GM21381 (cell line): Measurements from ENCODE around the gene SGIP1.

Source experiments
- ATAC-seq: cut with Tn5 transposase; IDR thresholded peaks from one replicate; pipeline ENCODE4 v1.9.1; 2021; ENCODE audit warnings: mild to moderate bottlenecking, moderate library complexity; ENCODE audit not compliant: unreplicated experiment

Gene SGIP1

DNA sequence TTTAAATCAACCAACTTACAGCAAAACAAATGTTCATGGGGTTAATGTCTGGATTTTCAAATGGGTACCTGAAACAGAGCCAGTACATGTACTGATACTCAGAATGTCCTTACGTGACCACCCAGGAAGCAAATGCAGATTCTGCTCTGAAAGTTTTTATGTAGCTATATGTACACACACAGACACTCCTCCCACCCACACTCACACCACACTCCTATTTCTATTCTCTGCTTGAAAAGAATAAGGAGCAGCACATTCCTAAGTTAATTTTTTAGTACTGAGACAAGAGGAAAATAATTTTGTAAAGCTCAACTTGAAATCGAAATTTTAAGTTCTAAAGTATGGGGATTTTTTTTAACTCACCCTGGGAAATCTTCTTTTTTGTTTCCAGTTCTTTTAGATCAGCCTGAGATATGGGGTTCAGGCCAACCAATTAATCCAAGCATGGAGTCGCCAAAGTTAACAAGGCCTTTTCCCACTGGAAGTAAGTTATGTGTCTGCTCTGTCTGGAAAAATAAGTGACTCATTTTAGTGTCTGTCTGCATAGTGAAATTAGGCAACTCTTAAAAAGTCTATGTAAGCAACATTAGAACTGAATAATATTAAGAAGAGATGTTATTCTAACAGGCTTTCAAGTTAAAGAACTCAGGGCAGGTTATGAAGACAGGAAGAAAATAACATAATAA, 142.8 kb downstream of the SGIP1 start:
- ATAC-seq: no peak

- no peak for ATAC-seq
Observed at GRCh38 chr1:66678146-66678545, 144.2 kb downstream of the SGIP1 start.

- ATAC-seq: no peak
Observed at GRCh38 chr1:66679140-66679539, 145.2 kb downstream of the SGIP1 start.

- ATAC-seq: no peak
Observed at GRCh38 chr1:66681686-66682085, 147.7 kb downstream of the SGIP1 start.

DNA sequence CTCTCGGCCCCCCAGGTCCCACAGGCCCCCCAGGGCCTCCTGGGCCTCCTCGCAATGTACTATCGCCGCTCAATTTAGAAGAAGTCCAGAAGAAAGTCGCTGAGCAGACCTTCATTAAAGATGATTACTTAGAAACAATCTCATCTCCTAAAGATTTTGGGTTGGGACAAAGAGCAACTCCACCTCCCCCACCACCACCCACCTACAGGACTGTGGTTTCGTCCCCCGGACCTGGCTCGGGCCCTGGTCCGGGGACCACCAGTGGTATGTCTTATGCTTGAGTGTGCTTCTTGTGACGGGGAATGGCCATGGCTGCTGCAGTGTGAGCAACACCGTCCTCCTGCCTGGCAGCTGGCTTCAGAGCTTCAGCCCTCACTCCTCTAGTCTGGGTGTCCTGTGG, 148.2 kb downstream of the SGIP1 start:
- no peak for ATAC-seq

- no peak for ATAC-seq
Observed at GRCh38 chr1:66684353-66684752, 150.4 kb downstream of the SGIP1 start.

- ATAC-seq: no peak
Observed at GRCh38 chr1:66685265-66685664, 151.3 kb downstream of the SGIP1 start.

GRCh38 chr1:66685670-66686069, 151.7 kb downstream of the SGIP1 start:
- no peak for ATAC-seq

DNA sequence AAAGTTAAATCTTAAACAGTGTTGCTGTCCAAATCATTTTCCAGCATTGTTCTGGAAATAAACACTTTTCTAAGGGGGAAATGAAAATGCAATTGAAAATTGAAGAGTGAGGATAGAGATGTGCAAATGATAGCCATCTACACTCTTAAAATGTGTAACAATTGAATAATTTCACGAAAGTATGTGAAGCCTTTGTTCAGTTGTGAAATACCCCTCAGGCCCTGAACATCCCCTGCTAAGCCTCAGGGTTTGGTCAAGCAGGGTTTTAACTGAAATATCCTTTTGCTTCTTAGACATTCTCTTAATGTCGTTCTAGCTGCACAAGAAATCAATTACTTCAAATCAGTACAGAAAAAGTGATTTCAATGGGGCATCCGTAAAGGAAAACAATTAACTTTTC, 152.5 kb downstream of the SGIP1 start:
- ATAC-seq: no peak

- ATAC-seq: no peak
Observed at GRCh38 chr1:66687358-66687757, 153.4 kb downstream of the SGIP1 start.

GRCh38 chr1:66690666-66691381, 156.9 kb downstream of the SGIP1 start:
- ATAC-seq: no peak

- no peak for ATAC-seq
Observed at GRCh38 chr1:66692681-66693080, 158.7 kb downstream of the SGIP1 start.

DNA sequence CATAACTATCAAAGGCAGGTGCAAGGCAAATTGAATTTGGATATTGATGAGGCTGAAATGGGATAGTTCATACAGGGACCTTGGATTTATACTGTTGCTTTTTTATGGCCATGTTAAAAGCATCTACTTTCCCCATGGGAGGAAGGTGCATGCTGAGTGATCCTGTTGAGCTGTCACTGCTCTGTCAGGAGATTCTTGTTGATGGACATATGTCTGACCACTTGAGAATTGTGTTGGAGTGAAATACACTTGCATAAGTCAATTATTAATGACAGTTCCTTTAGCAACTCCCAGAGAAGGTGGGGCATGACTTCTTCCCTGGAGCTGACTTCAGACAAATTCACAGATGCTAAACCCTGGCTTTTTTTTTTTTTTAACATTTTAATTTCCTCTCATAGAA, 159.9 kb downstream of the SGIP1 start:
- no peak for ATAC-seq

DNA sequence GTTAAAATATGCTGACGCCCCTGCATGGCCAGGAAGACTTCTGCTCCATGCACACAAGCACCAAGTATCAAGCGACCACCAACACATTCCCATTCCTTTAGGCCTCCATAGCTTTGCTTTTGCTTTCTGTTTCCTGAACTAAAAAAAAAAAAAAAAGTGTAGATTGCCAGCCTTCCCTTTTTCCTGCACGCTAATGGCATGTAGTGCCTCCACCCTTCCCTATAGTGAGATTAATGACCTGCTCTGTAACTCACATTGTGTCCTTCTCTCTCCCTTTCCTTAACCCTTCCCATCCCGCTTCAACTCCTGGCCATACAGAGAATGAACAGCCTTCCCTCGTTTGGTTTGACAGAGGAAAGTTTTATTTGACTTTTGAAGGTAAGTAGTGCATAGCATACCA, 161.2 kb downstream of the SGIP1 start:
- ATAC-seq: no peak

DNA sequence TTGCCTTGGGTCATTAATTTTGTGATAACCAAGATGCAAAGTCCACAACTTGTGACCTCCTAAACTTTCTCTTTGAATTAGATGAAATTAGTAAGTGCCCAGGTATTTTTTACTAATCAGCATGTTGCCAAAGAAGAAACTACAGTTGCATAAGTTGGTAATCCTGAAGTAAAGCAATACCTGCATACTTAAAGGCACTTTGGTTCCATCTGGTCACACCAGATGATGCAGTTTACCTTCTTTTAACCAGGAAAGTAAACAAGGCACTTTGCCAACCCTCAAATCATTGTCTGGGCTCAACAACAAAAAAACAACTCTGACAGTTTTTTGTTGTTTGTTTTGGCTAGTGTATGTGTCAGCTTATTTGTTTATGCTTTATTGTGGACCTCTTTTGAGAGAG, 162.8 kb downstream of the SGIP1 start:
- ATAC-seq: no peak

- no peak for ATAC-seq
Observed at GRCh38 chr1:66699213-66699612, 165.3 kb downstream of the SGIP1 start.

DNA sequence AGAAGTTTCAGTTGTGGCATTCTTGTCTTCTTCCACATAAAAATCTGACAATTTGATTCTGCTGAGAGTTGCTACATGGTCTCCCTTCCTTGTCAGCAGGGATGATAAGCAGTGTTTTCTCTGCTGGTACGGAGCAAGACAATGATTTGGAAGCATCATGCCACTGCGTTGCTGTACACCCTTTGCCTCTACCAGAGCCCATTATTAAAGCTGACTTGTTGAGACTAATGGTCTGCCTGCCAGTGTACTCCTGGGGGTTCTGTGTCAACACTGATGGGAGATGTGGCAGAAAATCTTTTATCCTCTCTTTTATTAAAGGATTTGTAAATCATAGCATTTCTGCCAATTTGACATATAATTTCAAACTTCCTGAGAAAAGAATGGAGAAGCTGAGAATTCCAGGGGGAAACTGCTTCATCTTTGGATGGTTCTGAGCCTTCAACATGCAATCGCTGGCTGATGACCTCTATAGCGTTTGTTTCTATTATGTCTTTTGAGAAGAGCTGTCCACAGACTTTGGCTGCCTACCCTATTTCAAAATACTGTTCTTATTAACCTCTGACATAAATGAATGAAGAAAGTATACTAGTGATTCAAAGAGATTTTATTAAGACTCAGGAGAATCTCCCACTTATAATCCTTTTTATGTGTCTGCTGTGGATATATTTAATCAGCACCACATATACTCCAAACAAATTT, 170.4 kb downstream of the SGIP1 start:
- ATAC-seq: no peak

- no peak for ATAC-seq
Observed at GRCh38 chr1:66705110-66705509, 171.2 kb downstream of the SGIP1 start.

DNA sequence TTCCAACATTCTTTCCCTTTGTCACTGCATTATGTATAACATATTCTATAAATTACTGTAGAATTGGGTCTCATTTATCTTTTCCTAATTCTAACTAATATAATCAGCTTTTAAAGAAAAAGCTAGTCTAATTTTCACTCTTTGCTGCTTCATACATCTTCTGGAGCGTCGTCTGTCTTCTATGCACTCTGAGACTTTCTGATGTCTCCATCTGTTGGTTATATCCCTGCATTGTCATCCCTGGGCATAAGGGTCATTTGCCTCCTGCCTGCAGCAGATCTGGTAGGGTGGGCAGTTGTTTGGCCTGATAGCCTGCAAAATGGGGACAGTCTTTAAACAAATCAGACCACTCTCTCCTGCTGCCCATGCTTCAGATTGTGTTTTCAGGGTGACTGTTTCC, 177.5 kb downstream of the SGIP1 start:
- no peak for ATAC-seq

DNA sequence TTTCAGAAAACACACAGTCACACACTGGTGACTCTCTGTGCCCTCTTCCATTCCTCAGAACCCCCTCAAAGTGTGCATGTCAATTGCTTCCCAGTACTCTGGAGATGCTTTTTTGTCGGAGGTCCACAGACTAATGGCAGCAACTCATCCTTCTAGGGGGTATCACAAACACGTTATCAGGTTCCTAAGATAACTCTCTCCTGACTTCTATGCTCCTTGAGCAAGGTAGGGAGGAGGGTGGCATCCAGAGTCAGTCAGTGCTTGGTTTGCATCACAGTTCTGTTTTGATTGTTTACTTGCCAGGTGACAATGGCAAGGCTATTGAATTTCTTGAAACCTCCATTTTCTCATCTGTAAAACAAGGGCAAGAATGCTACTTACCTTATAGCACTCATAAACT, 178.9 kb downstream of the SGIP1 start:
- ATAC-seq: no peak

DNA sequence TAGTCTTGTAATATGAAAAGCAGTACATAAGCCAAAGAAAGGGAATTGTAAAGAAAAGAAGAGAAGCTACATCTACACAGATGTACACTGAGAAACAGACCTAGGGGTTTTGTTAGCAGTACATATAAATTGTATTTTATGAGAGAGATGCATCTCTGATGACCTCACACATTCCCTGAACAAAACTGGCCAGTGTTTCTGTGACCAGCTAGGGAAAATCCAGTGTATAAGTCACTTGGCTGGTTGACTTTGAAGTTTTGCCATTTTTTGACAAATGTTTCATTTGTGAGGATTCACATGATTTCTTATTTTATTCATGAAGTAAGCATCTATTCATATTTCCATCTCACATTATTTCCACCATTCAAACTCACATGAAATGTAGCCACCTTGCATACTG, 190.0 kb downstream of the SGIP1 start:
- ATAC-seq: no peak
